CD4-positive, alpha-beta T cell treated with Interleukin-12 subunit alpha and Interleukin-12 subunit beta, for 1 hour (primary cell): ENCODE data around the gene CDNF.

Experiments used
- DNase-seq: peaks from one replicate; pipeline ENCODE4 v3.0.0-alpha.2; 2020

The CDNF gene

DNA sequence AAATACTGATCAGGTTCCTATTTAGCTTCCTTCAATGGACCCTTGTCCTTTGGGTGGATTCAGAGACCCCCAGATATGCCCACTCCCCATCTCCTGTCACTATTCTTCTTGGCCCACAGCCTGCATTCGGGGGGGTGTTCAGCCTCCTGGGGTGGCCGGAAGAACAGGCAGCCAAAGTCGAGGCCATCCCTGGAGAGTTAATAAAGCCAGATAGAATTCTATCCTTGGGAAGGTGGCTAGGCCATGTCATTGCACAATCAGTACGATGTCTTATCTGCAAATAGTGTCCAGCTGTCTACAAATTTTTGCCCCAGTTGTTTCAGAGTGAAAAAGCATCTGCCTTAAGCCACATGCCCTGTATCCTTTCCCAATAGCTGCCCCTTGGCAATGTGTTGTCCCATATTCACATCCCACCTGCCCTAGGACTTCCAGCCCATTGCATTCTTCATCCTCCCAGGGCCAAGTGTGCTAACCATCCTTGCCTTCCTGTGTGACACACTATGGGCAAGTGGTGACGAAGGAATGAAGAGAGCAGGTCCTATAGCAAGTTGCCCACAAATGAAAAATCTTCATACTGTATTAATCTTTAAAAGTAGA is 53.3 kb downstream of the CDNF start:
- no peak for DNase-seq

DNA sequence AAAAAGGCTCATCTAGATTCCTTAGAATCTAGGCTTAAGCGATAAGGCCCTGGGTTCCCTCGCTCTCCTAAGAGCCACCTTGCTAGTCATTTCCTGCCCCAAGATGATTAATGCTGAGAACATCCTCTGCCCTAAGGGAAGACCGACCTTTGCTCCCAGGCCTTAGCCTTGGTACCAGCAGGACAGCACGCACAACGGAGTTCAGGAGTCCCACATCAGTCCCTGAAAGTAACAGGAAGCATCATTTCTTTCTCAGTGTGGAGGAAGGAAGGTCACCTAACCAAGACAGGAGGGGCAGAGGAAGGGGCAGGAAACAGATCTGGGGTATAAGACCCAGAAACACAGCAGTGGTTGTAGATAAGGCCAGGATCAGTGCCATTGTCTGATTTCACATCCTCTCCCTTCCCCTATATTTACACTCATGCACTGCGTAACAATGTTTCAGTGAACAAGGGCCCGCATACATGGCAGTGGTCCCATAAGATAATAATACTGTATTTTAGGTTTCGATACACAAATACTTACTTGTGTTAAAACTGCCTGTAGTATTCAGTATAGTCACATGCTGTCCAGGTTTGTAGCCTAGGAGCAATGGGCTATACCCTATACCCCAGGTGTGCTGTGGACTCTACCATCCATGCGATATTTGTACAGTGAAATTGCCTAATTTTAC is 55.0 kb downstream of the CDNF start:
- no peak for DNase-seq

DNA sequence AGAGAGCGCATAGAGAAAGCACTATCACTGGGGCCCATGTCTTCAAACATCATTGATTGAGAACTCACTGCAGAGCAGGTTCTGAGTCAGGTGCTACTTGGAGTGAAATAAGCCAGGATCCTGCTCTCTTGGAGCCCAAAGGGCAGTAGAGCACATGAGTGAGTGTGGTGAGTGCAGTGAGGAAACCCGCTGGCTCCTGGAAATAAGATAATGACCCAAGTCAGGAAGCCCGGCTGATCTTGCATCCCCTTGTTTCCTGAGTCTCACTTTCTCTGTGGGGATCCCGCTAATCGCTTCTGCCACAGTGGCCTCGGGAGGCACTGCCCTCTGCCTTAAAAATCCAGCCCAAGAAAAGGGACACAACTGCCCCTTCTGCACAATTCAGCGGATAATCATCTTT is 56.1 kb downstream of the CDNF start:
- DNase-seq: no peak

DNA sequence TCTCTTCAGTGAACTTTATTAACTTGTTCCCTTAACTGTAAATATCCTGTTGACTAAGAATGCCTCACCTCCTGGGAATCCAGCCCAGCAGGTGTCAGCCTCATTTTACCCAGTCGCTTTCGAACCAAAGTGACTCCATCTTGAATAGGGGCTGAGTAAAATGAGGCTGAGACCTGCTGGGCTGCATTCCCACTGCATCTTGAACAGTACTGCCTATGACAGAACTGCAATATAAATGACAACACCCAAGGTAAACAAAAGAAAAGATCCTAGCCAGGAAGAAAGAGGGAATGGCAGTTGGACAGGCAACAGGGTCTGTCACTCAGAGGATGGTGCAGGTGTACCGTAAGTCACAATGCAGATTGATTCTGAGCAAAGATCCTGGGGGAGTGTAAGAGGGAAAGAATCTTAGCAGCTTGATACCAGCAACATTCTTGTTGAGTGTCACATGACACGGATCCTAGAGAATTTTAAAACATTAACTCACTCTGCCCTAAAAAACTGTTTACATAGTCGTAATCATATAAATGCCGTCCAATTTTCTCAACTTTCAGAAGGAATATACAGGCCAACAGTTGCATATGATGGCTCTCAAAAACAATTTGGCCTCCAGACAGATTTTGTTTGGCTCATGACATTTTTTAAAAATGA is 58.7 kb downstream of the CDNF start:
- DNase-seq: no peak

DNA sequence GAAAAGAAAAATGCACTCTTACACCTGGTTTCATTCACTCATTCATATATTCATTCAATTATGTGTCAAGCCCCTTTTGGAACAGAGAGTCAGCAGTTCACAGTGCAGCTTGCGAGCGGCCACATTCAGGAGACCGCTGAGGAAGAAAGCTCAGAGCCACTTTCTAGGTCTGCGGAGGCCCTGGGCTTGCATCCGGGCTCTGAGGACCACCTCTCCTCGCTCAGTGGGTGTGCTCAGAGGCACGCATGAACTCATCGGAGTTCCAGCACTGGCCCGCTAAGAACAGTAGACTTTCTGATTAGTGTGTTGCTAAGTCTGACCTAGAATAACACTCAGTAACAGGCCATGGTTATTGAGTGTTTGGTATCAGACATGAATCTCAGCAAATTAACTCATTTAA is 61.3 kb downstream of the CDNF start:
- no peak for DNase-seq

DNA sequence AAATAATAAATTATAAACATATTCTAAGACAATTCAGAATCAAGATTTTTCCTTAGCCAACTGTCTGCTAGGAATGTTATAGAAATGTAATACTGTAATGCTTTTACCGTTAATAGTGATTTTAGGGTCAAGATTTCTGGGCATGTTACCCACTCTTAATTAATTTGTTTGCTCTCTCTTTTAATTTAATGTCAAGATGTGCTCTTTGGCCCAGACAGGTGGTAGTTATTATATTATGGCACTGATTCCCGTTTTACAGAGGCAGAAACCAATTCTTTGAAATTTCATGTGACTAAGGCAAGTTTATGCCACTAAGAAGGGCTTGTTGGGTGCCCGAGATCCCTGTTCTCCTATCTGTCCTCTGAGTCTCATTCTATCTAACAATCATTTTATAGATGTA is 62.2 kb downstream of the CDNF start:
- no peak for DNase-seq

DNA sequence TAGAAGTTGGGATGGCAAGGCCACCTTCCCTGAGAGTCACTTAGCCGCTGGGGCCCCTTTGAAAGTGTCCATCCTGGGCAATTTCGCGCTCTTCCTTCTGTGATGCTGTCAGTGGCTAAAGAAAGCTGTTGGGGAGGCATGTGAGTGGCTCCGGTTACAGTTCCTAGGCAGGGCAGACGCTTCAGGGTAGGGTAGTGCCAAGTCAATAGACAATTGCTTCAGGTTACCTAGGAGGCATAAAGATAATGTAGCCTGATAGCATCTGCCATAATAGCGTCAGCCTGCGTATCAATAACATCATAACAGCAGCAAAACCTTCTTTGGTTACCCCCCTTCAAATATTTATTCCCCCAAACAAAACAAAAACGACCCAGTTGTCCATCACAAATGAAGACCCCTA is 63.0 kb downstream of the CDNF start, which contains the start of gene FAM107B:
Gene FAM107B, minus strand, starts transcription at position 101 of the 400 bp plus-strand sequence. CDS start 234 bp downstream, outside the sequence.
- no peak for DNase-seq

DNA sequence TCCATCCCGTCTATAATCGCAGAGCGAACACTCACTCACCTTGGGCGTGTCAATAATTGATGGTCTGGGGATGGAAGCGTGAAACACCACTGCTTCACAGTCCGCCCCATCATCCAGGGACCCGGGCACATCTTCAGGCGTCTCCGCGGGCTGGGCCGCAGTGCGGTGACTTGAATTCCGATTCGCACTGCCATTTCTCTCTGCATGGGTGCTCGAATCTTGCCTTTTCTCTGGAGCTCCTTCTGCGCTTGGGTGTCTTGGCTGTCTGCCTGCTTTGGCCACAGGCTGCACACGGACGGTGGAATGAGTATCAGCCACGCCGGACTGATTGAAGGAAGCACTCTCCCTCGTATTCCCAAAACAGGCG is 63.6 kb downstream of the CDNF start:
- DNase-seq: no peak

DNA sequence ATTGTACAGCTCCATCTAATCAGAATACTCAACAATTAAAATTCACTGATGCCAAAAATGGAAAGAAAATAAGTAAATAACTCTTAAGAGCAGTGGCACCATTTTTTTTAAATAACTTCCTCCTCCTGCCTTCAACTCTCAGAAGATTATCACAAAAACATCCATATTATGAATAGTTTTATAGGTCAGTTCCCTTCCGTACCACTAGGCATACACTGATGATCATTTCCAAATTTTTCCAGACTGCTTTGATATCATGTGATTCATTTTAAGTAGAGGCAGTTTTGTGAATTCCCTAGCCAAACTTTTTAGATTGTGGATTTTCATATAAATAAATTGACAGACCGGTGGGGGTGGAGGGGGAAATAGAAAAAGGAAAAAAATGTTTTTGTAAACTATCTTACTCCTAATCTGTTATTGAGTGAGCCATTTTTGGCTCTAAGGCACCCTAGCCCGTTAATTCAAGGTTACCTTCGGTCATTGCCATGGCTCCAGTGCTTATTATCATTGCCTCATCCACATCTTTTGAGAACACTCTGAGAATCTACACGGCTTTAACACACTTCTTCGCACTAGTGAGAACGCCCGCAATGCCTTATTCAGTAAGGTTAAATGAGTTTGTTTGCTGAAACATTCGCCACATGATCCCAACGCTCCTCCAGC is 64.2 kb downstream of the CDNF start:
- no peak for DNase-seq

DNA sequence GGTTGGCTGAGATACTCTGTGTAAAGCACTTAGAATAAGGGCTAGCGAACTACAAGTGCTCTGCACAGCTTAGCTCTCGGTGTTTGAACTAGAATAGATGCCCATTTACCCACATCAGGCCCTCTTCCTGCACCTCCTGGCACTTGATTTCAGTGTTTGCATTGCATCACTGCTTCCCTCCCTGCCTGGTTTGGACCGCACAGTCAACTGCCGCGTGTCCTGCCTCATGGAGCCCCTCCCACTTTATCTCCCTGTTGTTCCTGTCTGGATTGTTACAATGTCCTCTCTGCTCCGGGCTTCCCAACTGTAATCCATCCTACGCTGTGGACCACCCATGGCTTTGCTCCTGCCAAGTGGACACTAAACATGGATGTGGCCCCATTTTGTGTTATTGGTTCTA is 65.4 kb downstream of the CDNF start:
- no peak for DNase-seq

DNA sequence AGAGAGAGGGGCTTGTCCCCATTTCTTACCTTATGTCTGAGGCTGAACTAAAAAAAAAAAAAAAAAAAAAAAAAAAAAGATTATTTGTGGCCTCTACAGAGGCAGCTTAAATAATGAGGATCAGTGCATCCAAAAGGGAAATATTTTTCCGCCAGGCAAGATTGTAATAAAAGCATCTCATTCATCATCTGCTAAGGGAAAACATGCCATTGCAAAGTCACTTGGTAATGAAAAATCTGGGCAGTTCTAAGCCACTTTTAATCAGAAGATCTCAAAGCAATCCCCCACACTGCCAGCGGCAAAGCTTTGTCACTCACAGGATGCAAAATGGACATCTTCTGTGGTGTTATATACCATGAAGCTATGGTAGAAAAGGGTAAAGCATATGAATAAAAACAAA is 66.9 kb downstream of the CDNF start:
- no peak for DNase-seq
